ENCODE data around the gene USP5.

GRCh38 chr12:6866920-6867412, 15.0 kb downstream of the USP5 start:
- TF ChIP-seq POLR2AphosphoS5 (IDR thresholded peaks at IDR 0.05; ENCODE audit: borderline replicate concordance, low read depth, low read length), result no peak; the same call in 1 of the 2 replicates
- TF ChIP-seq EZH2 (IDR thresholded peaks at IDR 0.05), result no peak
- no peak for TF ChIP-seq FOXP2 (optimal IDR thresholded peaks at IDR 0.05; ENCODE audit: control extremely low read depth, extremely low read length, insufficient read depth)

Measured in SK-N-MC (cell line).